SU-DHL-6 (cell line): Measurements from ENCODE around the gene SPINT1.

Experiments
- CTCF ChIP-seq: fragments of 200-600 bp; sonication (generic); IDR thresholded peaks from one replicate; pipeline ENCODE4 v1.5.1; 2017; ENCODE audit warnings: antibody characterized with exemption, mild to moderate bottlenecking, low read length, moderate library complexity; ENCODE audit not compliant: insufficient read depth, poor library complexity, severe bottlenecking
- EZH2phosphoT487 ChIP-seq: fragments of 200-600 bp; sonication (generic), shearing (Covaris generic); conservative IDR thresholded peaks from 2 replicates; pipeline ENCODE4 v1.6.1; 2018; ENCODE audit warnings: mild to moderate bottlenecking, antibody characterized with exemption, low read length, moderate library complexity, mixed read lengths

- TF ChIP-seq CTCF: no peak
- TF ChIP-seq EZH2phosphoT487: no peak
Measured at GRCh38 chr15:40821195-40821594, 22.7 kb upstream of the SPINT1 start.
